Ishikawa (cell line): ENCODE results near the gene MAP2.

Source experiments
- CEBPB ChIP-seq: IDR thresholded peaks from 2 replicates; pipeline ENCODE4 v1.6.1; 2012
- EP300 ChIP-seq: IDR thresholded peaks from 2 replicates; pipeline ENCODE4 v1.6.1; 2012; ENCODE audit warnings: borderline replicate concordance
- FOXM1 ChIP-seq: IDR thresholded peaks from 2 replicates; pipeline ENCODE4 v1.6.1; 2012; ENCODE audit warnings: low read depth, borderline replicate concordance
- MAX ChIP-seq: IDR thresholded peaks from 2 replicates; pipeline ENCODE4 v1.6.1; 2012
- NFIC ChIP-seq: IDR thresholded peaks from 2 replicates; pipeline ENCODE4 v1.6.1; 2012
- RAD21 ChIP-seq: IDR thresholded peaks from 2 replicates; pipeline ENCODE4 v1.6.1; 2012; ENCODE audit warnings: low read depth
- REST ChIP-seq: IDR thresholded peaks from 2 replicates; pipeline ENCODE4 v1.6.1; 2012; ENCODE audit warnings: low read depth, mild to moderate bottlenecking
- TAF1 ChIP-seq: IDR thresholded peaks from 2 replicates; pipeline ENCODE4 v1.6.1; 2012; ENCODE audit warnings: low read depth, mild to moderate bottlenecking
- YY1 ChIP-seq: IDR thresholded peaks from 2 replicates; pipeline ENCODE4 v1.6.1; 2012; ENCODE audit warnings: low read depth

- no peak for TF ChIP-seq NFIC
- no peak for TF ChIP-seq YY1
- no peak for TF ChIP-seq REST
- TF ChIP-seq EP300, result no peak
- TF ChIP-seq CEBPB, result no peak
- TF ChIP-seq FOXM1, result no peak
- TF ChIP-seq MAX, result no peak
- no peak for TF ChIP-seq TAF1
- no peak for TF ChIP-seq RAD21
These were observed 239.8 kb downstream of the MAP2 start for GRCh38 chr2:209663656-209664055.
